GM21528 (cell line): Measurements from ENCODE around the gene RPE65.
"Not testable (repeated sequence)": the region's sequence is repeated elsewhere in the genome, so short reads cannot be mapped to it uniquely, and the experiment has no call there.

Source experiments
- ATAC-seq: cut with Tn5 transposase; IDR thresholded peaks from one replicate; pipeline ENCODE4 v1.9.1; 2021; ENCODE audit warnings: mild to moderate bottlenecking, moderate library complexity; ENCODE audit not compliant: unreplicated experiment, low FRiP score

The RPE65 gene

GRCh38 chr1:68449901-68450300 is at the start of gene RPE65:
Gene RPE65, minus strand, starts transcription at chr1:68449954. Its CDS starts 49 bp downstream, at chr1:68449905.
- ATAC-seq = no peak

- ATAC-seq = peak; percentile 27
Measured at GRCh38 chr1:68497358-68497698, 47.6 kb upstream of the RPE65 start.

GRCh38 chr1:68496680-68497357 is 47.1 kb upstream of the RPE65 start, which contains the start of gene DEPDC1:
Gene DEPDC1, minus strand, starts transcription at chr1:68497082. Its CDS starts 83 bp downstream, at chr1:68496999.
- peak; percentile 97 for ATAC-seq

- ATAC-seq = peak; percentile 25
Measured at GRCh38 chr1:68495968-68496679, 46.4 kb upstream of the RPE65 start.

GRCh38 chr1:68495532-68495931 is 45.8 kb upstream of the RPE65 start:
- no peak for ATAC-seq

GRCh38 chr1:68493193-68493592 is 43.4 kb upstream of the RPE65 start:
- ATAC-seq = no peak

- ATAC-seq = not testable (repeated sequence)
Measured at GRCh38 chr1:68492255-68492654, 42.5 kb upstream of the RPE65 start.

GRCh38 chr1:68490046-68490651 is 40.4 kb upstream of the RPE65 start:
- ATAC-seq = no peak

- ATAC-seq = no peak
Measured at GRCh38 chr1:68485431-68486022, 35.8 kb upstream of the RPE65 start.

GRCh38 chr1:68484618-68485017 is 34.9 kb upstream of the RPE65 start:
- ATAC-seq = no peak

GRCh38 chr1:68481041-68481440 is 31.3 kb upstream of the RPE65 start:
- ATAC-seq = no peak

- ATAC-seq = no peak
Measured at GRCh38 chr1:68479501-68479900, 29.7 kb upstream of the RPE65 start.

GRCh38 chr1:68478662-68479061 is 28.9 kb upstream of the RPE65 start:
- no peak for ATAC-seq

- ATAC-seq = not testable (repeated sequence)
Measured at GRCh38 chr1:68476626-68477025, 26.9 kb upstream of the RPE65 start.

- no peak for ATAC-seq
Measured at GRCh38 chr1:68473060-68473459, 23.3 kb upstream of the RPE65 start.

- no peak for ATAC-seq
Measured at GRCh38 chr1:68470388-68470970, 20.7 kb upstream of the RPE65 start.

- ATAC-seq = no peak
Measured at GRCh38 chr1:68464891-68465290, 15.1 kb upstream of the RPE65 start.

GRCh38 chr1:68460935-68461334 is 11.2 kb upstream of the RPE65 start:
- ATAC-seq = no peak

GRCh38 chr1:68459796-68460195 is 10.0 kb upstream of the RPE65 start:
- no peak for ATAC-seq

- ATAC-seq = no peak
Measured at GRCh38 chr1:68459091-68459490, 9.3 kb upstream of the RPE65 start.

- ATAC-seq = no peak
Measured at GRCh38 chr1:68456202-68456601, 6.4 kb upstream of the RPE65 start.
